GM12875 (cell line): Measurements from ENCODE around the gene PLSCR1.

Source experiments
- H3K4me3 ChIP-seq: one replicate; pipeline ENCODE4 v1.5.1; 2011; ENCODE audit warnings: low read depth, low read length, control low read depth
- CTCF ChIP-seq: IDR thresholded peaks from 2 replicates; pipeline ENCODE4 v1.5.1; 2011; ENCODE audit warnings: low read depth, mild to moderate bottlenecking, control low read depth, inconsistent platforms, low read length, moderate library complexity, borderline replicate concordance; ENCODE audit not compliant: insufficient read depth

PLSCR1 gene

GRCh38 chr3:146581080-146581601, 36.7 kb upstream of the PLSCR1 start:
- H3K4me3 ChIP-seq = no peak overlapping the region
- no peak for TF ChIP-seq CTCF

- TF ChIP-seq CTCF = no peak
- no peak overlapping the region for H3K4me3 ChIP-seq
These were observed 33.3 kb upstream of the PLSCR1 start for GRCh38 chr3:146577662-146578061.

- H3K4me3 ChIP-seq = no peak overlapping the region
- TF ChIP-seq CTCF = no peak
These were observed 31.2 kb upstream of the PLSCR1 start for GRCh38 chr3:146575636-146576035.

- no peak for TF ChIP-seq CTCF
- no peak overlapping the region for H3K4me3 ChIP-seq
These were observed 29.8 kb upstream of the PLSCR1 start for GRCh38 chr3:146574173-146574572.

- H3K4me3 ChIP-seq = no peak overlapping the region
- no peak for TF ChIP-seq CTCF
These were observed 24.9 kb upstream of the PLSCR1 start for GRCh38 chr3:146569314-146569713.

GRCh38 chr3:146566138-146566537, 21.7 kb upstream of the PLSCR1 start:
- TF ChIP-seq CTCF = no peak
- H3K4me3 ChIP-seq = no peak overlapping the region

- H3K4me3 ChIP-seq = no peak overlapping the region
- no peak for TF ChIP-seq CTCF
These were observed 17.5 kb upstream of the PLSCR1 start for GRCh38 chr3:146561879-146562278.
